ENCODE results near the gene FGD4. TPM values are rescaled to one million over a fixed set of nuclear protein-coding genes. Genes with fewer than 3 reads are reported as not detected.

FGD4 gene
- total RNA-seq, 1 experiment from 2014 or later, result 5.2 TPM

DNA sequence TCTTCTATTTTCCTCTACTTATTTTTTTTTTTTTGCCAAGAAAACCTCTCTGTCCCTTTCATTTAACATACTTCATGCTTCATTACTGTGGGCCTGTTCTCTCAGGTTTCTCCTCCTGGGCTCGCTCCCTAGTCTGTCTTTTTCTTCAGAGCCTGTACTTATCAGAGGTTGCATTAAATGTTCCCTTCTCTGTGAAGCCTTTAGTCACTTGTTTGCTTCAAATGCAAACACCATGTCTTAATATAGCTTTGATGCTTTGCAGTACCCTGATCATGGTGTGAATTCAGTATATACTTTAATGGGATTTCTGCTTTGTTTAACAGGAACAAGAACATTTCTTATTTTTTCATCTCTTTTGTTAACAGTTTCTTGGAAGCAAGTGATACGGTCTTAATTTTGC lies 207.1 kb downstream of the FGD4 start:
- DNase-seq (ENCODE audit: low read depth), result no peak

DNA sequence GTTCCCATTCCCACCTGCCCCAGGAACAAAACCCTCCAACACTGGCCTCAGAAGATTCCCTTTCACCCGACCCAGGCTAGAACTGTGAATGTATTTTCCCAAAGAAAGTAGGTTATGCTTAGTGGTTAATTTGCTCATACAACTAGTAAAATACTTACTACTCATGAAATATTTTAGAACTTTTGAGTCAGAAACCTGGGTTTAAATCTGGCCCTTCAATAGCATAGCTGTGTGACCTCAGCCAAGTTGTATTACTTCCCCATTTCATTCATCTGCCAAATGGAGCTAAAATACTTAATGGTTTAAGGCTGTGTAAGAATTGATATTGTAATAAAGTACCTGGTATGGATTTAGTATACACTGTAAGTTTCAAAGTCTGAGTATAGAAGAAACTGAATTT lies 210.6 kb downstream of the FGD4 start:
- DNase-seq (ENCODE audit: low read depth), result no peak

DNA sequence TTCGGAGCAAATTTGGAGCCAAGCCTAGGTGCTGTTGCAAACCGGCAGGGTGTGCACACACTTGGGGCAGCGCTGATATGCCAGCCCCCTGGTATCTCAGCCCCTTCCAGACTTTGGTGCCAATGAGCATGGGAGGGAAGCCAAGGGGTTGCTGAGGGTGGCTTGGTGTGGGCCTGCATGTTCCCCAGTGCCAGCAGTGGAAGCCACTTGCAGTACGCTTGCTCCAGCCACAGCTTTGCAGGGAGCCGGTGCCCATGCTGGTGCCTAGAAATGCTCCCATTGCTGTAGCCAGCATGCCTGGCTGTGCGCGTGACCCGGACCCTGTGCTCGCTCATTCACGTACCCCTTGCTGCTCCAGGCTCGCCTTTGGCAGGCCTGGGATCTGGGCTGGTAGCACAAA lies 212.6 kb downstream of the FGD4 start:
- DNase-seq (ENCODE audit: low read depth), result no peak

DNA sequence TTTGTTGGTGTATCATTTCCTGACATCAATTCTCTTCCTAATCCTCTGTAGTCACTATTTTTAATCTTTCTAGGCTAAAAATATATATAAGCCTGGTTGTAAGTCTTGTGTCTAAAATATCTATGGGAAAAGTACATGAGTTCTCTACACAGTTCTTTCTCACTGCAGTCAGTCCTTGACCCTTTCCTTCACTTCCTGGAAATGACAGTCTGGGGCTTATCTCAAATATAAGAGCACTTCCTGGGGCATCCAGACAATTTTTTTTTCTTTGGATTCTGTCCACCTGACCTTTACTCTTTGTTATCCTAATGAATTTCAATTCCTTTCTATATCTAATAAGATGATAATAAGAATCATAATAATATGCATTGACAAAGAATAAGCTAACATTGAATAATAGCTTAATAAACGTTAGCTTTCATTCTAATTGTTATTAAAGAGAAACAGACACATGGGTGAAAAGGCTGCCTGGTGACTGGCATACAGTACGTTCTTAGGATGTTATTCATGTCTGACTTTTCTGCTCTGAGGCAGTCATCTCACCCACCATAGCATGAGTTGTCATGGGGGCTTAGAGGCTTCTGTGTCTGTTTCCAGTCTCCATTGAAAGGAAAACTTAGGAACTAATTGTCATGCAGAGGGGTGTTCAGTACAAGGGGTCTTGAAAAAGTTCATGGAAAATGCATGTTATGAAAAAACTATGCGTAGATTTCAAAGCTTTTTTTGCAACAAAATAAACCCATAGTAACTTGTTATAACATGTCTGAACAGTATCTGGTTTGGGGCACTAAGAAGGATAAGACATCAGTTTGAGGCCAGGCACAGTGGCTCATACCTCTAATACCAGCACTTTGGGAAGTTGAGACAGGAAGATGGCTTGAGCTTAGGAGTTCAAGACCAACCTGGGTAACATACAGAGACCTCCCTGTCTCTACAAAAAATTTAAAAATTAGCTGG lies 213.6 kb downstream of the FGD4 start:
- DNase-seq (ENCODE audit: low read depth), result no peak

DNA sequence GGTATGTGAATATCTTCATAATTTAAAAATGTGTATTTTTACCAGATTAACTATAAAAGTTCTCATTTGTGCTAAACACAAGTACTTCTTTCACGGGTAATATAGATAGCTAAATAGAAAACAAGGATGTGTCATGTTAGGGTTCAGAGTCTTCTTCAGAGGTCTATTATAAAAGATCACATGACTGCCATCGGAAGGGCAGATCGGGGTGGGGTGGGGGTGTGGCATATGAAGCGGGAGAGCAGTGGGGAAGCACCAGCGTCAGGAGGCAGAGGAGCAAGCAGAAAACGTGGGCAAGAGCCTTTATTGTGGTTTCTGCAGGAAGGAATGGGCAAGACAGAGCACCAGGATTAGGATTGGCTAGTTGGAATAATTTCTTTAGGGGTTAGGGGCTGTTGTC lies 216.1 kb downstream of the FGD4 start:
- DNase-seq (ENCODE audit: low read depth), result no peak

DNA sequence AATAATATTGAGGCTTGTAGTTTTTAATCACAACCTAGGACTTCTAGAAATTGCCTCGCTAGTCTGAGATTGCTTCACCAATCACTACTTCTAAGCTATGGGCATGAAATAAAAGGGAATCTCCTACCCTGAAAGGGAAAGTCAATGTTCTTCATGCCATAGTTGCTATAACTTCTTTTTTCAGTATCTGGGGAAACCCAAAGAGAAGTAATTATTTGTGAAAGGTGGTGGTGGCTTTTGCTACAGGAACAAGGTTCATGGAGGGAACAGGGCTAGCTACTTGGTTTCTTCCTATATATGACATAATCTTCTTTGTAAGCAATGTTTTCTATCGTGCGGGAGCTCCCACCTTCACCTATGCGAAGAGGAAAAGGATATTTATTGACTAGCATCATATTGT lies 218.2 kb downstream of the FGD4 start:
- no peak for DNase-seq (ENCODE audit: low read depth)

DNA sequence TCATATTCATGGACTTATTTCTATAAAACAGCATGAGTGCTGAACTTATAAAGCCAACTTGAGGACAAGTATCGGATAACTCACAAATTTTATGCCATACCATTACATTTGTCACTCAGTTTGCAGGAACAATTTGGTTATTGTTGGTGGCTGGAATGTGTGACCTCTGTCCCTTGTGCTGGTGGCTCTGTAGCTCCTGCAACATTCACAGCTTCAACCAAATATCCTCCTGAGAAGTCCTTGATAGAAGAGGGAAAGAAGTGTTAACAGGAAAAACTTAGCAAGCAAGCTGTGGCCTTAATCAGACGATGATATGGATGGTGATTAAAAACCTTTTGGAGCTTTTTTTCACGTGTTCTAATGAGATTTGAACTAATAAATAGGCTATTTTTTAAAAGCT lies 218.8 kb downstream of the FGD4 start:
- no peak for DNase-seq (ENCODE audit: low read depth)

DNA sequence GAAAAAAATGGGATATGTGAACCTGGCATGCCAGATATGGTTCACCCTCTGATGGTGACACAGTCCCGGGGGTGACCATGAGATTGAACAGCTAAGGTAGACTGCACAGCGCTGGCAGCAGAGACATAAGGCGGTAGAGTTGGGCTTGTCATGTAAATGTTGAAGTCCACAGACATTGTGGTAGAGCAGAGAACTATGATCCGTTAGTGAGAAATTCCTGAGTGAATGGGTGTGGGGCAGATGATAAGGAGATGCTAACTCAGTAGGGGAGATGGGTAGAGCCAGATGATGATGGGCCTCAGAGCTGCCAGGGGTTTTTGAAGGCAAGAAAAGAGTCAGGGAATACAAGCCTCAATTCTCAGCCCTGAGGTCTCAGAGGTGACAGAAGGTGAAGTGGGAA lies 228.6 kb downstream of the FGD4 start:
- no peak for DNase-seq (ENCODE audit: low read depth)

DNA sequence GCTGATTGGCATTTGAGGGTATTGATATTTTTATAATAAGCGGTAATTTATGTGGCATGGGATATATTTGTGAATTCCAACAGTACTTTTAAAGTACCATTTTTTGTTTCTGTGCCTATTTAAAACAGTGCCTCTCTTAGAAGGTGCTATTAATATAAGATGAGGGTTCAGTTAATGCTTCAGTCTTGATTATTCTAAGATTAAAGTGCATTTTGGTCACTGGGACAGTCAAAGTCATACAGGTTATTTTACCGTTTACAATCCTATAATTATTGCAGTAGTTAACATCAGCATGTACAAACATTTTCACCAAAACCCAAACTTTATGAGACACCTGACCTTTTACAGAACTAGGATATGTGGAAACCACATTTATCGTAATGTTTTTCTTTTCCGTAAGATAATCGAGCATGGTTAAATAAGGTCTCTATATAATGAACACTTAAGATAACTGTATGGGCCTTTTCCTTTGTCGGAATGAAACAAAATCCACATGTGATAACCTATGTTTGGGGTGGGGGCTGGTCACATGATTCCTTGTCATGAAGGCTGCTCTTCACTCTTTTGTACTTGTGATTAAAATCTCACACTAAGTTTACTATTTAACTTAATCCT lies 242.0 kb downstream of the FGD4 start:
- no peak for DNase-seq (ENCODE audit: low read depth)

DNA sequence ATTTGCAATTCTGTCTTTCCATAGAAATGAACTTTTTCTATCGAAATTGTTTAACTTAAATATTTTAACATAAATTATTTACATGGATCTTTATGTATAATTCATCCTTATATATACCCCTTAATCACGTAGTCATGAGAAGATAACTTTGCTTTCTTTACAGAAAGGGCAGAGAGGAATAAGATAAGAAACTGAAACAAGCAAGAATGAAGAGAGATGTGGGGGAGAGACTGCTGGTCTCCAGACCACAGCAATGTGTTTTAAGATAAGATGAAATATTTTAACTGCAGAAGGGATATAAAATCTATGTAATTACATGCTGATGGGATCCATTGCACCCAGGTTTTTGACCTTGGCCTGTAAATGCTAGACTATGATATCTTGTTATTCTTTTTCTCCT lies 245.1 kb downstream of the FGD4 start:
- DNase-seq (ENCODE audit: low read depth), result no peak

DNA sequence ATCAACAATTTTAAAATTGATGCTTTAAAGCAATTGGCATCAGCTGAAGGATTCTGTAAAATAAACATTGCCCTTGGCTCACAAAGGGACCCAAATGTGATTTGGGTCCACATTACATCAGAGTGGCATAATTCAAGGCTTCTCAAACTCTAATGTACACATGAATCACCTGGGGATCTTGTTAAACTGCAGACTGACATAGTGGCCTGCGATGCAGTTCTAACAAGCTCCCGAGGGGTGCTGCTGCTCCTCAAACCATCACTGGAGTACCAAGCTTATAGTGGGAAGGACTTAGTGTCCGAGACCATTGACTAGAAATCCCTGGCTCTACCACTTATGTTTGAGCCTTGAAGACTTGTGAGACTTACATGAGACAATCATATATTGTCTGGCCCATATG lies 247.9 kb downstream of the FGD4 start:
- DNase-seq (ENCODE audit: low read depth), result no peak

DNA sequence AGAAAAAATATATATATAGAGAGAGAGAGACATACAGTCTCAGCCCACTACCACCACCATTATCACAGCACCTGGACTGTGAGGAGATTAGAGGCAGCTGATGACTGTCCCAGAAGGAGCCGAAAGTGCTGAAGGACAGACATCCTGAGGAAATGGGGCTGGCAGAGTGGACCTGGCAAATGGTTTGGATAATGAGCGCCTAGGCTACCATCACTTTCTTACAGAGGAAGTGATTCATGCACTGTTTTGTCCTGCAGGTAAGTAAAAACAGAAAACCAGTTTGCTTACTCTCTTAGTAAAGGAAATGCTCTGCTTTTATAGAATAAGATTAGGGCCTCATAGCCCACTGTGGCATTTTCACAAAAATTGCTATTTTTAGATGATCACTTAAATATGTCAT lies 251.2 kb downstream of the FGD4 start:
- no peak for DNase-seq (ENCODE audit: low read depth)

DNA sequence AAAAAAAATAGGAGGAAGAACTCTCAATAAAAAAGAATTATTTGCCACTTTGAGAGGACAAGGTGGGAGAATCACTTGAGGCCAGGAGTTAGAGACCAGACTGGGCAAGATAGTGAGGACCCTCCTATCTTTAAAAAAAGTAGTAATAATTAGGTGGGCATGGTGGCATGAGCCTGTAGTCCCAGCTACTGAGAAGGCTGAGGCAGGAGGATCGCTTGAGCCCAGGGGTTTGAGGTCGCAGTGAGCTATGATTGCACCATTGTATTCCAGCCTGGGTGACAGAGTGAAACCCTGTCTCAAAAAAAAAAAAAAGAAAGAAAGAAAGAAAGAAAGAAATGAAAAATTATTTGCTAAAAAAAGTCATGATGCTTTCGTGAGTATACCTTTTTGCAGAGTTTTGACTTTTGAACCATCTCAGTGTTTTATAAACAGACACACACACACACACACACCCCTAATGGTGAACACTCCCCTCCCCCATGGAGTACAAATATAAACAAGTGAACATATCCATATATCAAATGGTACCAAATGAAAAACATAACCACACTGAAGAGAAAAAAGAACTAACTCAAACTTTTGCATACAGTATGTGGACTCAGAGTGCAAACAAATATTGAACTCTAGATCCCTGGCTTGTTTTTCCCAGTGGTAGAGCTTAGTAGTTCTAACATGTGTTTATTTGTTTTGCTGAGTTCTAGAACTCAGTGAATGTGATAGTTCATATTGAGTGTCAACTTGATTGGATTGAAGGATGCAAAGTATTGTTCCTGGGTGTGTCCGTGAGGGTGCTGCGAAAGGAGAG lies 252.0 kb downstream of the FGD4 start:
- no peak for DNase-seq (ENCODE audit: low read depth)

DNA sequence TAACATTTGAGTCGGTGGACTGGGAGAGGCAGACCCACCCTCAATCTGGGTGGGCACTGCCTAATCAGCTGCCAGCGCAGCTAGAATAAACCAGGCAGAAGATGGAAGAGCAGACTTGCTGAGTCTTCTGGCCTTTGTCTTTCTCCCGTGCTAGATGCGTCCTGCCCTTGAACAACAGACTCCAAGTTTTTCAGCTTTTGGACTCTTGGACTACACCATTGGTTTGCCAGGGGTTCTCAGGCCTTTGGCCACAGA lies 252.5 kb downstream of the FGD4 start:
- no peak for DNase-seq (ENCODE audit: low read depth)

DNA sequence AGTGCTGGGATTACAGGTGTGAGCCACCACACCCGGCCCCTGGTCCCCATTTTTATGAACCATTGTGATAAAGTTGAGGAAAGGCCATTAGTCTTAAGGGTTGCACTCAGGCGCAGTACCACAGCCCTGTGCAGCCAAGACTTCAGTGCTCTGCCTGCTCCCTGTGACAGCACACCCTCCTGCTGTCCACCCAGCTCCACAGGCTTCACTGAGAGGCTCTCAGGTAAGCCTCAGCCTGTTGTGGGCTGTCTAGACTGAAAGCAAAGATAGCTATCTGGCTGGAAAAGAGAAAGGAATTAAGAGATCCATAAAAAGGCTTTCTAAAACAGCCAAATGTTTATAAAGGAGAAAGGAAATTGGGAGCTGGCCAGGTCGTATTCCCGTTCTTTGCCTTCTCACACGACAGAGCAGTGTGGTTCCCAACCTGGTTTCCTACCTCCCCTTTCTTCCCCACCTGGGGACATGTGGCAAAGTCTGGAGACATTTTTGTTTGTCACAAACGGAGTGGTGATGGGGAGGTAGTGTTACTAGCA lies 260.6 kb downstream of the FGD4 start:
- no peak for DNase-seq (ENCODE audit: low read depth)

DNA sequence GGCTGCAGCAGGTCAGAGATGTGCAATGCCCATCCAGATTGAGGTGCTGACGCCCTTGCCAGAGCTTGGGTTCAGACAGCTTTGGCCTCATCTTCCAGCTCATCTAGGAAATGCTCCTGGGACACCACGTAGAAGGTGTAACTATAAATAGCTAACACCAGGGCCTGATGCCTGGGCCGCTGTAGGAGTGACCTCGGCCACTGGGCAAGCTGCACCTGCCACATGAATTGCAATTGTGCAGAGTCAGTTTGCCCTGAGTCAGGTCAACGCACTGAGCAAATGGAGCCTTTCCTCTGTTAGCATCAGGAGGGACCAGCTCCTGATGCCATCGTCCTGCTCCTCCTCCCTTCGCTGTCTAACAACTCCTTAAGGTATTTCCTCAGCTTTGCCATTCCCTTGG lies 262.3 kb downstream of the FGD4 start:
- no peak for DNase-seq (ENCODE audit: low read depth)

DNA sequence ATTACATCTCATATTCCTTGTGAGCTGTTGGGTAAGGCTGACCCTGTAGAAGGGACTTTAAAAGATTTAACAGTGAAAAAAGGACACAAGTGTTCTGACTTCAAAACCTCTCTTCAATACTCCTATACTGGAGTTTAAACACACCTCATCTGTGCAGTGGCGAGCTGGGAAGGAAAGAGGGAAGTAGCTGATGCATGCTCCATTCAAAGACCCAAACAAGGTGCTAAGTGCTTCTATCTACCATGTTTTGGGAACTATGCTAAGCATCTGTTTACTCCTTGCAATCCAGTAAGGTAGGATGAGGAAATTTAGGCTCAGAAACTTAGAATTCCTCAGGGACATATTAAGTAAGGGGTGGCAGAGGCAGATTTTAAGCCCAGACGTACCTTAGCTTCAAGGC lies 263.3 kb downstream of the FGD4 start:
- no peak for DNase-seq (ENCODE audit: low read depth)

DNA sequence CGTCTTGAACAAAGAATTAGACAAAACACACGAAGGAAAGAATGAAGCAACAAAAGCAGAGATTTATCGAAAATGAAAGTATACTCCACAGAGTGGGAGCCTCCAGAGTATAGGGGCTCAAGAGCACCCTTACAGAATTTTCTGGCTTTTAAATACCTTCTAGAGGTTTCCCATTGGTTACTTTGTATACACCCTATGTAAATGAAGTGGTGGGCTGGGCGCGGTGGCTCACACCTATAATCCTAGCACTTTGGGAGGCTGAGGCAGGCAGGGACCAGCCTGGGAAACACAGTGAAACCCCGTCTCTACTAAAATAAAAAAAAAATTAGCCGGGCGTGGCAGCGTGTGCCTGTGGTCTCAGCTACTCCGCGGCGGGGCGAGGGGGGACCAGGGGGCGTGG lies 266.7 kb downstream of the FGD4 start:
- no peak for DNase-seq (ENCODE audit: low read depth)

DNA sequence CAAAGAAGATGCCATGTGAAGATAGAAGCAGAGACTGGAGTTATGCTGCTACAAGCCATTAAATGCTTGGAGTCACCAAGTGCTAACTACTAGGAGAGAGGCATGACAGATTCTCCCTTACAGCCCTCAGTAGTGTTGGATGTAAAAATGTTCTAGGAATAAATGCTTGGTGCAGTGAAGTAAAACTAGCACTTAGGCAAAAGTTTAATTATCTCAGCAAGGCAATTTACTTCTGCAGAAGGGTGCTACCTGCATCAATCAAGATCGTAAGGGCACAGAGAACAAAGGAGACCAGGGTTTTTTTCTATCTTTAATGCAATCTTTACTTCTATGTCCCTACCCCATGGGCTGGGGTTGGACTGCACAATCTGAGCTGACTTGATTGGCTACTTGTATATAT lies 270.2 kb downstream of the FGD4 start:
- no peak for DNase-seq (ENCODE audit: low read depth)

DNA sequence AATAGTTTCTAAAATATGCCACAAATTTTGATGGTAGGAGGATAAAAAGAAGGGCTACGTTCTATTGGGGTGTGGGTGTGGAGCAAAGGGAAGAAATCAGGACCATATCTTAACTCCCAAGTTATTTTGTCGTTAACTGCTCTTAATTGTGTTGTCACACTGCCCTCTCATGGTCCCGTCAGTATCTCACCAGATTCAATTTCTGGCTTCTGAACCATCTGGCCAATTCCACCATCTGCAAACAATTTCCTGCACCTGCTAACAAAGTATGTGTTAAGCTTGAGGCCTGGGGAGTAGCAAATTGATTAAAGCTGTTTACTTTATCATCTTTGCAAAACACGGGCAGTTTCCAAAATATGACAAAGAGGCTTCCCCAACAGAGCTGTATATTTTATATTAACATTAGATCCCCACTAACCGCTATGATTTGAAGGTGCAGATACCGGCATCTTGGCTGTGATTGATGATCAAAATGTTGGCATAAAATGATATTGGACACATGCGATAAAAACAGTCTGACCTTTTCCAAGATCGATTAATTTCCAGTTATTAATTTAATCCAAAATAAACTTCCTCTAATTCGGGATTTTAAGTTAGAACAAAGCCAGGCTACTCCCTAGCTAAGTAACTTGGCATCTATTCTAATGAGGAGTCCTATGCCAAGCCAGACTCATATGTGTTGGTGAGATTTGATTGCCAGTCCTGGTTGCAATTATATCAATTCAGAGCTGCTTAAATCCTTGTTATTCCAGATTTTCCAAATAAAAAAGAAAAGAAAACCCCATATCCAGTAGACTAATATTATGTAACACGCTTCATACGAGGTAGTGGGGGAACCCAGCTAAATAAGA lies 272.8 kb downstream of the FGD4 start:
- peak; percentile 70 for DNase-seq (ENCODE audit: low read depth)

DNA sequence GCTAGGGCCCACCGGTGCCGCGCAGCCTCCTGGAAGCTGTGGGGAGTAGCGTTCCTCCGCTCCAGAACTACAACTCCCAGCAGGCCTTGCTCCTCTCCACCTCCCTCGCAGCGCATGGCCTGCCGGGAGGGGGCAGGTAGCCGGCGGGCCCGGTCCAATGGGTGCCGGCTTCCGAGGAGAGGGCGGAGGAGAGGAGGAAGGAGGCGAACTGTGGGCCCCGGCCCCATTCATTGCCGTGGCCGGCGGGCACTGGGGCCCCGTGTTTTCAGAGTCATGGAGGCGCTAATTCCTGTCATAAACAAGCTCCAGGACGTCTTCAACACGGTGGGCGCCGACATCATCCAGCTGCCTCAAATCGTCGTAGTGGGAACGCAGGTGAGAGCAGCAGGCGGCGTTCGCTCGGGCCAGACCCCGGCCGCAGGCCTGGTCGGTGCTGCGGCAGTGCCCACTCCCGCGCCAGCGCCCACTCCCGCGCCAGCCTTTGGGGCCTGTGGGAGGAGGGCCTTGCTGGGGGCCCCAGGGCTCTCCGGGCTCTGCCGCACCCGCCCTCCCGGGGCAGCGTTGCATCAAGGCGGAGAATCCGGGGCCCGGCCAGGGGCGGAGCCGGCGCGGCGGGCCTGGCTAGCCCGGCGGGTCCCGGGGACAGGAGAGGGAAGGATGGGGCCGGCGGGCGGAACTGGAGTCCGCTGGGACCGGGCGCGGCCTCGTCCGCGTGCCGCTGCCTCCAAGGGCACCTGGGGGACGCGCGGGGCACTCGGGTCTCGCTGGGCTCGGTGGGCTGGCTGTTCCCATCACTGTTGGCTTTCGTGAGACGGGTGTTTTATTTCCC lies 279.9 kb downstream of the FGD4 start, which contains the start of gene DNM1L:
DNM1L (plus strand) TSS at position 211 of the 829 bp plus-strand sequence; CDS start at position 274, 63 bp downstream.
- peak; percentile 98 for DNase-seq (ENCODE audit: low read depth)
